ENCODE data around the gene FREM1.

FREM1 gene

DNA sequence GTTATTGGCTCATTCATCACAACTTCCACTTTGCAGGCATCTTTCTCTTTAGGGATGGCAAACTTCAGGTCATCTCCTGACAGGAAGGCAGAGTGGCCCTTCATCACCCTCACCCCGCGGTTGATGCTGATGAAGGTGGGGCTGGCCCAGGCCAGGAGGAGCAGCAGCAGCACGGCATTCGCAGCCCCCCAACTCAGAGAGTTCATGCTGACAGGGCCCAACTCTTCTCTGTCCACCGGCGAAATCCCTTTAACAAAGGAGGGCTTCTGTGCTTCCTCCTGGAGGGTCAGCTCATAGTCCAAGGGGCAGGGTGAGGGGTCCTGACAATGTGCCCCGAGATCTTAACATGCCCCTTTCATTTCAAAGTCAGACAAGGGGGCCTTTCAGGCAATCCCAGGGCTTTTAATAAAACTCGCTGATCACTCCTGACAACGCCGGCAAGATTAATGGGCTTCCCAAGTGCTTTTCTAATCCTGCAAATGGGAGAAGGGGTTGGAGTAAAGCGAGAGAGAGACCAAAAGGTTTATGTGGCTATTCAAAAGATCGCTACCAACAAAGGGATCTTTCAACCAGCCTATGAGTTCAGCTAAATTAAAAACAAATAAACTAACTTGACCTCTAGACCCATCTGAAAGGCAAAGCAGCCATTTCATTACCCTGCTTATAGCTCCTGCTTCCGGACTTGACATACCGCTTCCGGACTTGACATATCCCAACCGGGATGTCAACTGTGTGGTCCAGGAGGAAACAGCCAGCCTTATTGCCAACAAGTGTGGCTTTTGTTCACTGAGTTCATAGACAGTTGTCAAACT lies 41.2 kb downstream of the FREM1 start:
- peak overlapping the region; percentile 72 for H3K4me3 Mint-ChIP-seq
- DNase-seq = peak; percentile 36
- peaks cover 59% of the 10 kb centered on the region for H3K4me1 Mint-ChIP-seq
- peaks cover 4% of the 10 kb centered on the region for H3K27me3 Mint-ChIP-seq (ENCODE audit: low read depth, poor library complexity)
- H3K27ac Mint-ChIP-seq = peak overlapping the region; percentile 93
- peaks cover 19% of the 10 kb centered on the region for H3K36me3 Mint-ChIP-seq (ENCODE audit: low read depth)
- TF ChIP-seq, protein P1, sequence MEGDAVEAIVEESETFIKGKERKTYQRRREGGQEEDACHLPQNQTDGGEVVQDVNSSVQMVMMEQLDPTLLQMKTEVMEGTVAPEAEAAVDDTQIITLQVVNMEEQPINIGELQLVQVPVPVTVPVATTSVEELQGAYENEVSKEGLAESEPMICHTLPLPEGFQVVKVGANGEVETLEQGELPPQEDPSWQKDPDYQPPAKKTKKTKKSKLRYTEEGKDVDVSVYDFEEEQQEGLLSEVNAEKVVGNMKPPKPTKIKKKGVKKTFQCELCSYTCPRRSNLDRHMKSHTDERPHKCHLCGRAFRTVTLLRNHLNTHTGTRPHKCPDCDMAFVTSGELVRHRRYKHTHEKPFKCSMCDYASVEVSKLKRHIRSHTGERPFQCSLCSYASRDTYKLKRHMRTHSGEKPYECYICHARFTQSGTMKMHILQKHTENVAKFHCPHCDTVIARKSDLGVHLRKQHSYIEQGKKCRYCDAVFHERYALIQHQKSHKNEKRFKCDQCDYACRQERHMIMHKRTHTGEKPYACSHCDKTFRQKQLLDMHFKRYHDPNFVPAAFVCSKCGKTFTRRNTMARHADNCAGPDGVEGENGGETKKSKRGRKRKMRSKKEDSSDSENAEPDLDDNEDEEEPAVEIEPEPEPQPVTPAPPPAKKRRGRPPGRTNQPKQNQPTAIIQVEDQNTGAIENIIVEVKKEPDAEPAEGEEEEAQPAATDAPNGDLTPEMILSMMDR (IDR thresholded peaks at IDR 0.05) = no peak
- peaks cover 24% of the 10 kb centered on the region for H3K9me3 Mint-ChIP-seq

DNA sequence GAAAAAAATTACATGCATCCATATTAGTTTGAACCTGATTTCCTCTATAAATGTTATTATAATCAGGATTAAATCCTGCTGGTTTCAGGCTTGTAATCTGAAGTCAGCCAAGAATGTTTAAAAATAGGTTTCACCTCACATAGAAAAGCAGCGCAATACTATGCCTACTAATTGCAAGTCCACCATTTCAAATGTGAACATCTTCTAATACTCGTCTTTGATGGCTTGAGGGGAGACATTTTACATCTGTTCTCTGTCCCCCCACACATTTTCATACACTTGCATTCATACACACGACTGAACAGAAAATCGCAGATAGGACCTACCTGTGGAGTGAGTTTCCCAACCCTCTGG lies 41.8 kb downstream of the FREM1 start:
- Mint-ChIP-seq H3K4me1 (peaks cover 59% of the 10 kb centered on the region), H3K9me3 (peaks cover 18% of the 10 kb centered on the region), H3K27ac (peak overlapping the region; percentile 93), H3K4me3 (peak overlapping the region; percentile 72), H3K27me3 (ENCODE audit: low read depth, poor library complexity) (peaks cover 3% of the 10 kb centered on the region), H3K36me3 (ENCODE audit: low read depth) (peaks cover 19% of the 10 kb centered on the region)
- no peak for DNase-seq
- TF ChIP-seq, protein P1 (IDR thresholded peaks at IDR 0.05) = no peak

DNA sequence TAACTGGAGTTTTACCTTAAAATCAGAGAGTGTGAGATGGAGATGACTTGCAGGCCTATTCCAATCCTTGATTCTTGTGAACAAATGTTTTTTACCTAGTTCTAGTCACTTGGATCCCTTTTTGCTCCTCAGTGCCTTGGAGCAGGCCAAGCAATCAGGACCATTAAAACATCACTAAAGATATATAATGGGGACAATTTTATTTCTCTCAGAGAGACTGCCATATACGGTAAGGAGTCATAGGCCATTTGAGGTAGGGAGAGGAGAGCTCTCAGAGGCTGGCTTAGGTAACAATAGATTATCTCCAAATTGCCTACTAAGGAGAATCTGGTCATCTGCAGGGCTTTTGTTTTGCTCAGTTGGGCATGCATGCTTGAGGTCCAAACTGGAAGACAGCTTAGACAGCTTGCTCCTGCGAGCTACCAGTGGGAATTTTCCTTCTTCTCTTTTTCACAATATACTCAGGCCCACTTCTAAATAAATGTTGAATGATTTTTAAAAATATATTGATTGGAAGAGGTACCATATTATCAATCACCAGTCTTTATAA lies 44.0 kb downstream of the FREM1 start:
- TF ChIP-seq, protein P1 (IDR thresholded peaks at IDR 0.05) = no peak
- H3K9me3 Mint-ChIP-seq = peaks cover 3% of the 10 kb centered on the region
- H3K27me3 Mint-ChIP-seq (ENCODE audit: low read depth, poor library complexity) = no peaks in the 10 kb centered on the region
- H3K4me1 Mint-ChIP-seq = peaks cover 59% of the 10 kb centered on the region
- peak overlapping the region; percentile 72 for H3K4me3 Mint-ChIP-seq
- H3K27ac Mint-ChIP-seq = no peak overlapping the region
- H3K36me3 Mint-ChIP-seq (ENCODE audit: low read depth) = peaks cover 35% of the 10 kb centered on the region
- no peak for DNase-seq

DNA sequence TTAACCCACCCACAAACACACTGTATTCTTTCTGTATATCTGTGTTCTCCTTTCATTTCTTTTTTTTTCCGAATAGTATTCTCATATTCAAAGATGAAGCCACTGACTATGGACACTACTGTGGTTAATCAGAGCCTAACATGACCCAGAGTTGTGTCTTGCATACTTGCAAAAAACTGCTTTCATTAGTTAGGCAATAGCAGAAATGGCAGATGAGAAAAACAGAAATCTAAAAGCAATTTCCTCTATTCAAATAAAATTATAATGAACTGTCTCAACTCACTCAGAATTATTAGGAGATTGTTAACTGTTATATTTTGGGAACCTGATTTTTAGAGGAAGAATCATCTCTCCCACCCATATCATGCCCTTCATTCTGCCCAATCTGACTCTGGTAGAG lies 45.9 kb downstream of the FREM1 start:
- TF ChIP-seq, protein P1 (IDR thresholded peaks at IDR 0.05) = no peak
- no peaks in the 10 kb centered on the region for H3K9me3 Mint-ChIP-seq
- DNase-seq = no peak
- peaks cover 40% of the 10 kb centered on the region for H3K36me3 Mint-ChIP-seq (ENCODE audit: low read depth)
- peak overlapping the region; percentile 21 for H3K27ac Mint-ChIP-seq
- H3K4me1 Mint-ChIP-seq = peaks cover 48% of the 10 kb centered on the region
- H3K4me3 Mint-ChIP-seq = no peak overlapping the region
- no peaks in the 10 kb centered on the region for H3K27me3 Mint-ChIP-seq (ENCODE audit: low read depth, poor library complexity)

DNA sequence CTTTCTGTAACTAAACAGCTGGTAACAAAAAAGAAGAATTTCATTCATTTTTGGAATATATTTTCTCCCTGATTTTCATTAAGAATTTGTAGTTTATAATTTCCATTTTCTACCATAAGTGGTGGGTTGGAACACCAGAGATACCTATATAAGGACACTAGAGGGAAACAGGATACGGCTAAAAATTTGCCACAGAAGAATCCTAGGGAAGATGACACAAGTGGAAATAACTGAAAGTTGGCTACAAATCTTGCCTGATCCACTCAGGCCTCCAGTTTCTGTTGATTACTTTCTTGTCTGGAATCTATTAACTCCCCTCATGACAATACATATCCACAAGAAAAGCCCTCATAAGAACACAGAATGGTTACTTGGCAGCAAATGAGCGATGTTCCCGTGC lies 46.8 kb downstream of the FREM1 start:
- Mint-ChIP-seq H3K4me3 (no peak overlapping the region), H3K27ac (no peak overlapping the region), H3K27me3 (ENCODE audit: low read depth, poor library complexity) (no peaks in the 10 kb centered on the region), H3K9me3 (no peaks in the 10 kb centered on the region), H3K4me1 (peaks cover 39% of the 10 kb centered on the region), H3K36me3 (ENCODE audit: low read depth) (peaks cover 49% of the 10 kb centered on the region)
- TF ChIP-seq, protein P1 (IDR thresholded peaks at IDR 0.05) = no peak
- no peak for DNase-seq
